Measurements from ENCODE around the gene HOMER3.

HOMER3 gene

GRCh38 chr19:18975869-18976268 lies 34.9 kb upstream of the HOMER3 start:
- TF ChIP-seq CREB5 (CRISPR knock-in tag; IDR thresholded peaks at IDR 0.05; ENCODE audit: low read depth) (no peak), BACH2 (CRISPR knock-in tag; IDR thresholded peaks at IDR 0.05; ENCODE audit: borderline replicate concordance) (no peak), ZNF70 (CRISPR knock-in tag; IDR thresholded peaks at IDR 0.05) (no peak), TOX (CRISPR knock-in tag; IDR thresholded peaks at IDR 0.05; ENCODE audit: borderline replicate concordance) (no peak), CSDC2 (CRISPR knock-in tag; IDR thresholded peaks at IDR 0.05) (no peak), ISL1 (CRISPR knock-in tag; IDR thresholded peaks at IDR 0.05) (no peak)
- no peak for ATAC-seq

DNA sequence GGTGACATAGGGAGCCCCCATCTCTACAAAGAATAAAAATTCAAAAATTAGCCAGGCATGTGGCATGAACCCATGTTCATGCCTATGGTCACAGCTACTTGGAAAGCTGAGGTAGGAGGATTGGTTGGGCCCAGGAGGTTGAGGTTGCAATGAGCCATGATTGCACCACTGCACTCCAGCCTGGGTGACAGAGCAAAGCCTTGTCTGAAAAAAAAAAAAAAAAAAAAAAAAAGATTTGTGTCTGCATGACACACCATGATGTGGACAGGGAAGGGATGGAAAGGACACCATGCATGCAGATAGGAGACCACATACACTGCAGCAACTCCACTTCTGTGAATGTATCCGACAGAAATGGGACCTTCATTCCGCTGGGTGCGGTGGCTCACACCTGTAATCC lies 34.0 kb upstream of the HOMER3 start:
- no peak for ATAC-seq
- TF ChIP-seq OSR1 (CRISPR knock-in tag; IDR thresholded peaks at IDR 0.05) (no peak), ARNTL (CRISPR knock-in tag; IDR thresholded peaks at IDR 0.05; ENCODE audit: borderline replicate concordance, low read depth) (no peak), ZNF70 (CRISPR knock-in tag; IDR thresholded peaks at IDR 0.05) (no peak), CSDC2 (CRISPR knock-in tag; IDR thresholded peaks at IDR 0.05) (no peak)
- TF ChIP-seq, protein P1, sequence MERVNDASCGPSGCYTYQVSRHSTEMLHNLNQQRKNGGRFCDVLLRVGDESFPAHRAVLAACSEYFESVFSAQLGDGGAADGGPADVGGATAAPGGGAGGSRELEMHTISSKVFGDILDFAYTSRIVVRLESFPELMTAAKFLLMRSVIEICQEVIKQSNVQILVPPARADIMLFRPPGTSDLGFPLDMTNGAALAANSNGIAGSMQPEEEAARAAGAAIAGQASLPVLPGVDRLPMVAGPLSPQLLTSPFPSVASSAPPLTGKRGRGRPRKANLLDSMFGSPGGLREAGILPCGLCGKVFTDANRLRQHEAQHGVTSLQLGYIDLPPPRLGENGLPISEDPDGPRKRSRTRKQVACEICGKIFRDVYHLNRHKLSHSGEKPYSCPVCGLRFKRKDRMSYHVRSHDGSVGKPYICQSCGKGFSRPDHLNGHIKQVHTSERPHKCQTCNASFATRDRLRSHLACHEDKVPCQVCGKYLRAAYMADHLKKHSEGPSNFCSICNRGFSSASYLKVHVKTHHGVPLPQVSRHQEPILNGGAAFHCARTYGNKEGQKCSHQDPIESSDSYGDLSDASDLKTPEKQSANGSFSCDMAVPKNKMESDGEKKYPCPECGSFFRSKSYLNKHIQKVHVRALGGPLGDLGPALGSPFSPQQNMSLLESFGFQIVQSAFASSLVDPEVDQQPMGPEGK (CRISPR knock-in tag; IDR thresholded peaks at IDR 0.05; ENCODE audit: borderline replicate concordance): no peak
- TF ChIP-seq, protein P2, sequence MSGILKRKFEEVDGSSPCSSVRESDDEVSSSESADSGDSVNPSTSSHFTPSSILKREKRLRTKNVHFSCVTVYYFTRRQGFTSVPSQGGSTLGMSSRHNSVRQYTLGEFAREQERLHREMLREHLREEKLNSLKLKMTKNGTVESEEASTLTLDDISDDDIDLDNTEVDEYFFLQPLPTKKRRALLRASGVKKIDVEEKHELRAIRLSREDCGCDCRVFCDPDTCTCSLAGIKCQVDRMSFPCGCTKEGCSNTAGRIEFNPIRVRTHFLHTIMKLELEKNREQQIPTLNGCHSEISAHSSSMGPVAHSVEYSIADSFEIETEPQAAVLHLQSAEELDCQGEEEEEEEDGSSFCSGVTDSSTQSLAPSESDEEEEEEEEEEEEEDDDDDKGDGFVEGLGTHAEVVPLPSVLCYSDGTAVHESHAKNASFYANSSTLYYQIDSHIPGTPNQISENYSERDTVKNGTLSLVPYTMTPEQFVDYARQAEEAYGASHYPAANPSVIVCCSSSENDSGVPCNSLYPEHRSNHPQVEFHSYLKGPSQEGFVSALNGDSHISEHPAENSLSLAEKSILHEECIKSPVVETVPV (CRISPR knock-in tag; IDR thresholded peaks at IDR 0.05): no peak

DNA sequence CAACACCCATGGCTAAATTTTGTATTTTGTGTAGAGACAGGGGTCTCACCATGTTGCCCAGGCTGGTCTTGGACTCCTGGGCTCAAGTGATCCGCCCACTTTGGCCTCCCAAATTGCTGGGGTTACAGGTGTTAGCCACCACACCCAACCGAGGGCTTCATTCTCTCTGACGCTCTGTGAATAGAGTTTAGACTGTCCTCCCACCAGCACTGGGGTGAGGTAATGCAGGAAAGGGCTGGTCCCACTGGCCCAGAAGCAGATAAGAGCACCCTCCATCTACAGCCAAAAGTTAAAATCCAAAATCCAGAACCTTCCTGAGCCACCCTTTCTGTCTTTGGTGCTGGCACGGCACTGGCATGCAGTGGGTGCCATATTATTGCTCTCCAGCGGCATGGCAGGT lies 31.8 kb upstream of the HOMER3 start:
- no peak for ATAC-seq
- TF ChIP-seq, protein P1 (CRISPR knock-in tag; IDR thresholded peaks at IDR 0.05; ENCODE audit: borderline replicate concordance): no peak
- TF ChIP-seq CREB5 (CRISPR knock-in tag; IDR thresholded peaks at IDR 0.05; ENCODE audit: low read depth): no peak
- no peak for TF ChIP-seq ISL1 (CRISPR knock-in tag; IDR thresholded peaks at IDR 0.05)
- TF ChIP-seq BACH2 (CRISPR knock-in tag; IDR thresholded peaks at IDR 0.05; ENCODE audit: borderline replicate concordance): no peak
- TF ChIP-seq ARNTL (CRISPR knock-in tag; IDR thresholded peaks at IDR 0.05; ENCODE audit: borderline replicate concordance, low read depth): no peak
- TF ChIP-seq ZFP30 (CRISPR knock-in tag; IDR thresholded peaks at IDR 0.05): no peak
- no peak for TF ChIP-seq ZNF70 (CRISPR knock-in tag; IDR thresholded peaks at IDR 0.05)
- no peak for TF ChIP-seq SNAI2 (CRISPR knock-in tag; IDR thresholded peaks at IDR 0.05)
- TF ChIP-seq CSDC2 (CRISPR knock-in tag; IDR thresholded peaks at IDR 0.05): no peak
- TF ChIP-seq ZFP3 (CRISPR knock-in tag; IDR thresholded peaks at IDR 0.05): no peak

GRCh38 chr19:18972301-18972811 lies 31.3 kb upstream of the HOMER3 start:
- ATAC-seq: no peak
- no peak for TF ChIP-seq ZNF565 (CRISPR knock-in tag; conservative IDR thresholded peaks at IDR 0.05; ENCODE audit: low read depth)
- TF ChIP-seq ESRRG (CRISPR knock-in tag; IDR thresholded peaks at IDR 0.05): no peak
- TF ChIP-seq, protein P1 (CRISPR knock-in tag; IDR thresholded peaks at IDR 0.05; ENCODE audit: borderline replicate concordance): no peak
- TF ChIP-seq ZNF8 (CRISPR knock-in tag; IDR thresholded peaks at IDR 0.05): no peak
- no peak for TF ChIP-seq ZFP30 (CRISPR knock-in tag; IDR thresholded peaks at IDR 0.05)
- no peak for TF ChIP-seq BACH2 (CRISPR knock-in tag; IDR thresholded peaks at IDR 0.05; ENCODE audit: borderline replicate concordance)
- TF ChIP-seq SNAI2 (CRISPR knock-in tag; IDR thresholded peaks at IDR 0.05): no peak

Measured in SK-N-SH treated with all-trans-retinoic acid at 6 μM for 48 hours (cell line).